NB4 (cell line): ENCODE results near the gene FAM32A.
A peak's percentile ranks its signal among the peaks of the same experiment; 100 is the strongest.

Experiments
- DNase-seq: peaks from one replicate; pipeline ENCODE4 v3.0.0; 2010; ENCODE audit warnings: low read depth
- H3K4me3 ChIP-seq: one replicate; pipeline ENCODE4 v1.5.1; 2011; ENCODE audit warnings: mild to moderate bottlenecking, low read depth, low read length, moderate library complexity
- CTCF ChIP-seq: IDR thresholded peaks from one replicate; pipeline ENCODE4 v1.5.1; 2012; ENCODE audit warnings: low read depth, low read length
- MAX ChIP-seq: IDR thresholded peaks from 2 replicates; pipeline ENCODE4 v1.6.1; 2011; ENCODE audit warnings: low read depth, low read length
- MYC ChIP-seq: IDR thresholded peaks from 2 replicates; pipeline ENCODE4 v1.6.1; 2011; ENCODE audit warnings: low read depth, low read length
- POLR2A ChIP-seq: IDR thresholded peaks from 2 replicates; pipeline ENCODE4 v1.6.1; 2011; ENCODE audit warnings: mild to moderate bottlenecking; ENCODE audit not compliant: insufficient read length; ENCODE audit errors: extremely low read depth

The FAM32A gene

GRCh38 chr19:16142032-16142580 lies 43.1 kb upstream of the FAM32A start:
- DNase-seq, result peak; percentile 56
- TF ChIP-seq MAX (no peak), MYC (no peak), CTCF (no peak), POLR2A (no peak)
- no peak overlapping the region for H3K4me3 ChIP-seq

GRCh38 chr19:16143399-16144215 lies 41.6 kb upstream of the FAM32A start, which contains the start of gene HSH2D:
Gene HSH2D, plus strand, starts transcription at chr19:16143685. Its CDS starts 5,066 bp downstream, at chr19:16148751.
- TF ChIP-seq POLR2A, result peak; percentile 79
- peak; percentile 29; the same call in 1 of the 2 replicates for TF ChIP-seq MAX
- no peak for TF ChIP-seq CTCF
- peak; percentile 63; the same call in 1 of the 2 replicates for TF ChIP-seq MYC
- H3K4me3 ChIP-seq, result peak within 1 kb of the TSS; percentile 98
- DNase-seq, result peak; percentile 93

GRCh38 chr19:16144216-16144581 lies 41.0 kb upstream of the FAM32A start:
- peak overlapping the region; percentile 98 for H3K4me3 ChIP-seq
- no peak for DNase-seq
- TF ChIP-seq MAX (no peak), POLR2A (no peak)

GRCh38 chr19:16146112-16146511 lies 39.1 kb upstream of the FAM32A start:
- TF ChIP-seq MYC, result no peak
- TF ChIP-seq CTCF, result no peak
- TF ChIP-seq POLR2A, result no peak
- TF ChIP-seq MAX, result no peak
- DNase-seq, result no peak
- peak overlapping the region; percentile 88 for H3K4me3 ChIP-seq

GRCh38 chr19:16148443-16149229 lies 36.6 kb upstream of the FAM32A start:
- DNase-seq, result peak; percentile 67
- TF ChIP-seq POLR2A, result no peak
- peak overlapping the region; percentile 34 for H3K4me3 ChIP-seq

- H3K4me3 ChIP-seq, result no peak overlapping the region
- peak; percentile 76 for DNase-seq
- TF ChIP-seq MAX (no peak), CTCF (no peak), MYC (no peak), POLR2A (no peak)
Measured at GRCh38 chr19:16153582-16154336, 31.5 kb upstream of the FAM32A start.
